Suppressor macrophage treated with lipopolysaccharide for 1 hour (primary cell): ENCODE measurements around the gene HAP1.
"Not testable (repeated sequence)": the region's sequence is repeated elsewhere in the genome, so short reads cannot be mapped to it uniquely, and the experiment has no call there.

Source experiments
- DNase-seq, 3 donors: peaks; one replicate each; pipeline ENCODE4 v3.0.0-alpha.2; 2020 to 2022

Gene HAP1

DNA sequence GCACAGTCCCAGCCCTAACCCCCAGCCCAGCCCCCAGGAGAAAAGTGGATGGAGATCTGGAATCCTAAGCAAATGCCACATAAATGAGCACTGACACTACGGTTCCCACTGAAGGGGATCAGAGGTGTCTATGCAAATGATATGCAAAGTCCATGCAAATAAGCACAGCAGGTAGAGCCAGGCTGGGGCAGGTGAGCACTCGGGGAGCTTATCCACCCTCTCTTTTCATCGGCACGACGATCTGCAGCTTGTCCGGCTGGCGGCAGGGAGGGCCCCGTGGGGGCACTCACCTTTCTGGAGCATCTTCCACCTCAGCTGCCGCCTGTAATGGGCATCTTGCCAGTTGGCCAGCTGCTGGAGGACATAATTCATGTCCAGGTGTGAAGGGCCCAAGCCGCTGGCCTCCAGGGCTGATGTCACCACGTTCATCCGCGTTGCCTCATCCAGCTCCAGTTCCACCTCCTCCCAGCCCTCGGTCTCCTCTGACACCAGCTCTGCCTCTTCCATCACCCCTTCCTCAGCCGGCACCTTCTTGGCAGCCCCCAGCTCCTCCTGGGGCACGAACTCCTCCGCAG lies 9.9 kb downstream of the HAP1 start:
- no peak for DNase-seq

DNA sequence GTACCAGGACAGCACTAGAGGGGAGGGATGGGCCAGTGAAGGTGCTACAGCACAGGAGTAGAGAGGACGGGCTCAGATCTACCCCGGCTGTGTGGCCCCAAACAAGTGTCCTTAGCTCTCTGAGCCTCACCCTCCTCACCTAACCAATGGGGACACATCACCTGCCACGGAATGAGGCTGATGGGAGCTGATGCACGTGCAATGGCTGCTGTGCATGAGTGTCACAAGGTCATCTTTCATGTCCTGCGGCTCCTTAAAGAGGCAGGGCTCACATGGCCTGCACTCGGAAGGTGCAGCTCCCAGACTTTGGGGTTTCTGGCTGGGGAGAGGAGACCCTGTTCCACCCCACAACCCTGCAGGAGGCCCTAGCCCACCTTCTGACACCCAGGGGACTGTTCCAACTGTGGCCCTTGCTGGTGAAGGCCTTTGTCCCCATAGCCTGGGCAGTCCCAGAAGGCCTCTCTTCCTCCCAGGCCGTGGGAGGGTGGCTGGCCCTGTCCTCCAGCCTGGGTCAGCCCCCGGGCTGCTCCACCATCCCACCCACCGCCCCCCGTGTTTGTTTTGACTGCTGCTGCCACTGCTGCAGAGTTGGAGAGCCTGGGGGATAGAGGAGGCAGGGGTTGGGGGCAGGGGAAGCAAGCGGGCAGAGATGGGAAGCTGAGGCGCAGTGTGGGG lies 10.5 kb downstream of the HAP1 start:
- DNase-seq = no peak

GRCh38 chr17:41722231-41722630 lies 12.2 kb downstream of the HAP1 start:
- no peak for DNase-seq

- DNase-seq = no peak
Observed at GRCh38 chr17:41718287-41718645, 16.2 kb downstream of the HAP1 start.

- DNase-seq = peak; percentile 60 to 67 (median 65)
Observed at GRCh38 chr17:41717408-41718286, 16.8 kb downstream of the HAP1 start.

GRCh38 chr17:41711669-41712400 lies 22.6 kb downstream of the HAP1 start, which contains the start of gene GAST:
GAST (plus strand) TSS chr17:41712331; CDS start chr17:41715437, 3,106 bp downstream.
- DNase-seq = no peak

GRCh38 chr17:41710472-41711090 lies 23.9 kb downstream of the HAP1 start:
- peak; percentile 46 to 56 (median 55) for DNase-seq

GRCh38 chr17:41707803-41708669 lies 26.4 kb downstream of the HAP1 start:
- no peak for DNase-seq

GRCh38 chr17:41705271-41705991 lies 29.0 kb downstream of the HAP1 start:
- no peak for DNase-seq

DNA sequence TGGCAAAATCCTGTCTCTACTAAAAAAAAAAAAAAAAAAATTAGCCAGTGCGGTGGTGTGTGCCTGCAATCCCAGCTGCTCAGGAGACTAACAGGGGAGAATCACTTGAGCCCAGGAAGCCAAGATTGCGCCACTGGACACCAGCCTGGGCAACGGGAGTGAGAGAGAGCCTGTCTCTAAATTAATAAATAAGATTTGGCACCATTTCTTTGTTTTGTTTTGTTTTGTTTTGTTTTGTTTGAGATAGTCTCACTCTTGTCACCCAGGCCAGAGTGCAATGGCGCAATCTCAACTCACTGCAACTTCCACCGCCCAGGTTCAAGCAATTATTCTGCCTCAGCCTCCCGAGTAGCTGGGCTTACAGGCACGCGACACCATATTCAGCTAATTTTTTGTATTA lies 31.7 kb downstream of the HAP1 start:
- DNase-seq = no peak

DNA sequence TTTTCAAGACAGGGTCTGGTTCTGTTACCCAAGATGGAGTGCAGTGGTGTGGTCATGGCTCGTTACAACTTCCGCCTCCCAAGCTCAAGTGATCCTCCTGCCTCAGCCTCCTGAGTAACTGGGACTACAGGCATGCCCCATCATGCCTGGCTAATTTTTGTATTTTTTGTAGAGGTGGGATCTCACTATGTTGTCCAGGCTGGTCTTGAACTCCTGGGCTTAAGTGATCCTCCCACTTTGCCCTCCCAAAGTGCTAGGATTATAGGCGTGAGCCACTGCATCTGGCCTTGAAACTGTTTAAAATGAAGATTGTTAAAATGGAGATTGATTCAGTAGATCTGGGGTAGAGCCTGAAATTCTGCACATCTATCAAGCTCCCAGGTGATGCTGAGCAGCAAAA lies 33.6 kb downstream of the HAP1 start:
- not testable (repeated sequence) for DNase-seq

DNA sequence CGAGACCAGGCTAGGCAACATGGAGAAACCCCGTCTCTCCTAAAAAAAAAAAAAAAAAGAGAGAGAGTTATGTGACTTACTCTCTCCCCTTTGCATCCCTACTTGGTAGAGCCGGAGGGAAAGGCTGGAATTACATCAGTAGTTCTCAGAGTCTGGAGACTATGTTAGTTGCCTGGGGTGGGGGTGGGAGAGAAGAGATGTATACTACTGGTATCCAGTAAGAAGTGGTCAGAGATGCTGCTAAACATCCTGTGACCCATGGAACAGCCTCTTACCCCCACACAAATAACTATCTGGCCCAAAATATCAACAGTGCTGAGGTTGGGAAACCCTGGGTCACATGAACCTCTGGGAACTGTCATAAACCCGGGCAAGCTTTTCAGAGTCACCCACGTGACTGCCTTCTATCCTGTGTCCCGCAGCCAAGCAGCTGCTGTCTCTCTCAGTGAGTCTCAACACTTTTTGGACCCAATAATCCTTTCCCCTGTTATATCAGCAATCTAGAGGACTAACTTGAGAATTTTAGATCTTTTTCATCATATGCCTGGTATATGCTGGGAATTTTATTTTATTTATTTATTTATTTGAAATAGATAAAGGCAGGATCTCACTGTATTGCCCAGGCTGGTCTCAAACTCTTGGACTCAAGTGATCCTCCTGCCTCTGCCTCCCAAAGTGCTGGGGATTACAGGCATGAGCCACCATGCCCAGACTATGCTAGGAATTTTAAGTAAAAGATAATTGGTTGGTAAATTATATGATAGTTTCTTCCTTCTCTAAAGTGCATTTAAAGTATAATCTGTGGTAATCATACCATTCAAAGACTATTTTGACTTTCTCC lies 37.1 kb downstream of the HAP1 start:
- peak; percentile 90 to 94 (median 92) for DNase-seq

DNA sequence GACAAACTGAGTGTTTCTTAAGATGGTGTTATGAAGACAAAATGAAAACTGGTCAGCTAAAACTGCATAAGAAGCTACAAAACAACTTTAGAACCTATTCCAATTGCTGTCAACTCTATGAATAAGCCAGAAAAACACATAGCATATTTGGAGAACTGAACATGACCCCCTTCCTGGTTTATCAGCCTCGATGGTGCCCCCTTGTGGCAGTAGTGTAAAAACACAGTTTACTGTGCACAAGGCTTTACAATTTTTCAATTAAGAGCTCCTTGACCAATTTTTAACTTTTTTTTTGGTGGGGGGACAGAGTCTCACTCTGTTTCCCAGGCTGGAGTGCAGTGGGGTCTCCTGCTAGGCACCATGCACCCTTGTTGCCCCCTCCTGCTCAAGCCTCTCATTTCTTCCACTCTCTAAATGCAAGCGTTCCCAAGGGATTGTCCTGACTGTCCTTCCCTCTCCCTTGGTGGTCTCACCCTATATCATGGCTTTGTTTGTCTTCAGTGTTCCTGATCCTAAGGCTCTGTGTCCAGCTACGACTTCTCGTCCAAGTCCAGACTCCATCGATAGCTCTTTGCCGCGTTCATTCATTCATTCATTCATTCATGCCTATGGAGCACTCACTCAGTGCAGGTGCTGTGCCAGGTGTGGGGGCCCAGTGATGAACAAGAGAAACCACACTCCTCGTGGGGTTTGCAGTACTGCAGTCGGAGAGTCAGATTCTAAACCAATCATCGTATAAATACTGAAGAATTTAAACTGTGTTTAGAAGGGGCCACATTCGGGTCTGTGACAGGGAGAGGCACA lies 38.3 kb downstream of the HAP1 start:
- DNase-seq = peak; percentile 91 to 95 (median 95)

- DNase-seq = no peak
Observed at GRCh38 chr17:41695134-41695661, 39.2 kb downstream of the HAP1 start.

DNA sequence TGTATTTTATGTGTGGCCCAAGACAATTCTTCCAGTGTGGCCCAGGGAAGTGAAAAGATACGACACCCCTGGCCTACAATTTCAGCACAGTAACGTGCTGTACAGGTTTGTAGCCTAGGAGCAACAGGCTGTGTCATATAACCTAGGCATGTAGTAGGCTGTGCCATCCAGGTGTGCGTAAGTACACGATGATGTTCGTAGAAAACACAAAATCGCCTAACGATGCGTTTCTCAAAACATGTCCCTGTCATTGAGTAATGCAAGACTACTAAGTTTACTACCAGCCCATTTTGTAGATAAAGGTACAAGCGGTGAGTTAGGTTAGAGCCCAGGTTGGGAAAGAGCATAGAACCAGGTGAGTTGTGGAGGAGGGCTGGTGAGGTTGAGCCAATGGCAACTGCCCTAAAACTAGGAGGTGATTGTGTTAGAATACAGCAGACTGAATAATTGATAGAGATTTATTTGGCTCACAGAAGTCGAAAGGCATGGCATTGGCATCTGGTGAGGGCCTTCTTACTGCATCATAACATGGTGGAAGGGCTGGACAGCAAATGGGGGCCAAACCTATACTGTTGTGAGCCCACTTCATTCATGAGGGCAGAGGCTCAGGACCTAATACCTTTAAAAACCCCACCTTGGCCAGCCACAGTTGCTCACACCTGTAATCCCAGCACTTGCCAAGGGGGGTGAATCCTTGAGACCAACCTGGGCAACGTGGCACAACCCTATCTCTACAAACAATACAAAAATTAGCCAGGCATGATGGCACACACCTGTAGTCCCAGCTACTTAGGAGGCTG lies 41.5 kb downstream of the HAP1 start:
- DNase-seq = no peak

DNA sequence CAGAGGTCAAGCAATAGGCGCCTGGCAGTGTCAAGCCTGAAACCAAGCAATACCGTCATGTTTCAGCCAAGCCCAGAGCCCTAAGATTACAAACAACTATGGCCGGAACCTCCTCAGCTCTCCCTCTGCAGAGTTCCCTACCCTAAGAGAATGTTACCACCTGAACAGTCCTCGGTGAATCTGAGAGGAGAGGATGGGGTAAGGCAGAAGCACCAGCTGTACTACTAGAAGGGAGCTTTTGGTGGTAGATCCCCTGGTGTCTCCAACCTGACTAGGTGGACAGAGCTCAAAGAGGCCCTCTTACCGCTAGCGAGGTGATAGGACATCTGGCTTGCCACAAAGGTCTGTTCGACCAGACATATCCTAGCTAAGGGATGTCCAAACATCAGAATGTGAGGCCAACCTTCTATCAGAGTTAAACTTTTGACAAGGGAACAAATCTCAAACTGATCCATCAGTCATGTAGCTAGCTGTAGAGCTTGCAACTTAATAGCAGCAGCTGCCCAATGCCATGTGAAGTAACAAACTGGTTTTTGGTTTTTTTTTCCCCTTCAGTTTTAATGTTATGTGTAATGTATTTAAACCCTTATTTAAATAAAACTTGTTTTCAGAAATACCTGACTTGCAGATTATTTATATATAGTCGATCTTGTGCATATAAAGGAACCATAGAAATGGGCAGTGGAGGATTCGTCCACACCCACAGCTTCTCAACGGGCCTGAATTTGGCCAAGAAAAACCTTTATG lies 43.2 kb downstream of the HAP1 start:
- DNase-seq = no peak

- DNase-seq = no peak
Observed at GRCh38 chr17:41690497-41690896, 43.9 kb downstream of the HAP1 start.
